OCI-LY7 (cell line): ENCODE results near the gene GLRX5. TPM values are rescaled to one million over a fixed set of nuclear protein-coding genes. Genes with fewer than 3 reads are reported as not detected.

Source experiments
- BruUV-seq: library from RNA; stranded (reverse); fragments of 400-500 nt; replicated peaks from 2 replicates; lab custom pipeline; 2021; lab: Mats Ljungman, UMichigan
- CTCF ChIA-PET: fragments of 300-600 bp; sonication (Branson Sonifier 250); formaldehyde crosslinking; loops from one replicate; lab custom pipeline; 2022; ENCODE audit warnings: antibody characterized with exemption; ENCODE audit not compliant: unreplicated experiment; lab: Charles Lee
- POLR2A ChIA-PET: fragments of 300-600 bp; sonication (Branson Sonifier 250); formaldehyde crosslinking; loops from one replicate; lab custom pipeline; 2022; ENCODE audit warnings: antibody characterized with exemption; lab: Charles Lee
- DNase-seq: peaks from one replicate; pipeline ENCODE4 v3.0.0-alpha.2; 2015; ENCODE audit warnings: low spot score
- H2AFZ ChIP-seq: fragments of 200-600 bp; sonication (generic), shearing (Covaris generic); 2 replicates; pipeline ENCODE4 v1.6.1; 2014; ENCODE audit warnings: mild to moderate bottlenecking, antibody characterized with exemption, low read length, moderate library complexity
- H3K27ac ChIP-seq: fragments of 200-600 bp; sonication (generic); 2 replicates; pipeline ENCODE4 v1.5.1; 2014; ENCODE audit warnings: mixed run types, low read depth, mild to moderate bottlenecking, moderate library complexity, low read length, inconsistent platforms; ENCODE audit not compliant: poor library complexity, severe bottlenecking
- H3K36me3 ChIP-seq: fragments of 200-600 bp; sonication (generic); 2 replicates; pipeline ENCODE4 v1.6.1; 2014; ENCODE audit warnings: mild to moderate bottlenecking, antibody characterized with exemption, low read length, moderate library complexity, mixed read lengths; ENCODE audit not compliant: insufficient read depth
- H3K4me1 ChIP-seq: fragments of 200-600 bp; sonication (generic); 2 replicates; pipeline ENCODE4 v1.5.1; 2014; ENCODE audit warnings: mild to moderate bottlenecking, low read length; ENCODE audit not compliant: insufficient read depth, poor library complexity, severe bottlenecking
- H3K4me2 ChIP-seq: fragments of 200-600 bp; sonication (generic); 2 replicates; pipeline ENCODE4 v1.6.1; 2014; ENCODE audit warnings: mild to moderate bottlenecking, low read length
- H3K4me3 ChIP-seq: fragments of 200-600 bp; sonication (generic); 2 replicates; pipeline ENCODE4 v1.5.1; 2014; ENCODE audit warnings: mild to moderate bottlenecking, low read depth, low read length; ENCODE audit not compliant: poor library complexity, severe bottlenecking
- H3K79me2 ChIP-seq: fragments of 200-600 bp; sonication (generic); 2 replicates; pipeline ENCODE4 v1.6.1; 2016; ENCODE audit warnings: low read depth, mild to moderate bottlenecking, low read length, moderate library complexity, mixed read lengths; ENCODE audit not compliant: insufficient read depth
- H3K9me2 ChIP-seq: fragments of 200-600 bp; sonication (generic); 2 replicates; pipeline ENCODE4 v1.6.1; 2016; ENCODE audit warnings: mild to moderate bottlenecking, low read length, mixed read lengths; ENCODE audit not compliant: insufficient read depth
- H3K9me3 ChIP-seq: fragments of 200-600 bp; sonication (generic); 2 replicates; pipeline ENCODE4 v1.6.1; 2014; ENCODE audit warnings: mild to moderate bottlenecking, mixed run types, low read length, mixed read lengths
- H4K20me1 ChIP-seq: fragments of 200-600 bp; sonication (generic); 2 replicates; pipeline ENCODE4 v1.6.1; 2014; ENCODE audit warnings: mild to moderate bottlenecking, antibody characterized with exemption, low read length, moderate library complexity, mixed read lengths; ENCODE audit not compliant: insufficient read depth
- CTCF ChIP-seq: fragments of 200-600 bp; sonication (generic); conservative IDR thresholded peaks from 2 replicates; pipeline ENCODE4 v1.5.1; 2014; ENCODE audit warnings: mild to moderate bottlenecking, antibody characterized with exemption, low read length, moderate library complexity, mixed read lengths
- EZH2phosphoT487 ChIP-seq: fragments of 200-600 bp; sonication (generic); IDR thresholded peaks from 2 replicates; pipeline ENCODE4 v1.6.1; 2018; ENCODE audit warnings: low read depth, borderline replicate concordance, mild to moderate bottlenecking, mixed run types, antibody characterized with exemption, low read length, moderate library complexity, mixed read lengths
- intact Hi-C: fragments of 100-400 bp; cut with micrococcal nuclease; formaldehyde crosslinking; loops from one replicate; pipeline ENCODE4 v1.10.0; 2022; ENCODE audit not compliant: unreplicated experiment
- total RNA-seq, 2 experiments: library from RNA; depleted of rRNA in 1 of 2; stranded (reverse); fragments of >200 nt in 1 of 2; shearing (Covaris generic) in 1 of 2; gene quantifications; 2 replicates each; pipeline ENCODE4 v1.2.3, GENCODE V29; 2014 to 2022

The GLRX5 gene
- total RNA-seq, 2 experiments from 2014 or later, result 68.2 to 78.4 TPM

GRCh38 chr14:95536671-95537070, 1.8 kb downstream of the GLRX5 start:
- Histone ChIP-seq H2AFZ (no peak overlapping the region), H3K4me3 (peak overlapping the region; percentile 93), H3K9me3 (no peaks in the 10 kb centered on the region), H3K36me3 (peaks cover 17% of the 10 kb centered on the region), H3K79me2 (peaks cover 91% of the 10 kb centered on the region), H4K20me1 (peaks cover 36% of the 10 kb centered on the region; the same call in 1 of the 2 replicates), H3K4me2 (peak overlapping the region; percentile 95), H3K9me2 (no peaks in the 10 kb centered on the region), H3K27ac (no peak overlapping the region), H3K4me1 (peaks cover 34% of the 10 kb centered on the region)
- CTCF ChIA-PET, result no interaction called here
- DNase-seq, result no peak
- TF ChIP-seq CTCF (no peak), EZH2phosphoT487 (no peak)
- BruUV-seq, result no TSS peak
- intact Hi-C loops, result loop anchor here (10.0 kb wide), 1 partner anchor 968 kb away; the partner anchor contains the start of gene PAPOLA
- POLR2A ChIA-PET, result interaction anchor here (0.6 to 2.4 kb wide), 7 partner anchors 10 to 477 kb away, joined by 3 to 10 read pairs (median 3); no protein-coding TSS in a partner anchor

GRCh38 chr14:95537298-95538089, 2.6 kb downstream of the GLRX5 start:
- peak overlapping the region; percentile 95 for H3K4me2 ChIP-seq
- peaks cover 27% of the 10 kb centered on the region for H3K4me1 ChIP-seq
- ChIA-PET CTCF (no interaction called here), POLR2A (interaction anchor here (0.8 to 2.4 kb wide), 6 partner anchors 9 to 162 kb away, joined by 3 to 10 read pairs (median 4); no protein-coding TSS in a partner anchor)
- H3K4me3 ChIP-seq, result peak overlapping the region; percentile 93
- peaks cover 9% of the 10 kb centered on the region for H3K36me3 ChIP-seq
- no peak for TF ChIP-seq EZH2phosphoT487
- intact Hi-C loops, result loop anchor here (10.0 kb wide), 1 partner anchor 967 kb away; the partner anchor contains the start of gene PAPOLA
- H4K20me1 ChIP-seq, result peaks cover 29% of the 10 kb centered on the region; the same call in 1 of the 2 replicates
- no peak for DNase-seq
- H3K79me2 ChIP-seq, result peaks cover 91% of the 10 kb centered on the region
- no peak overlapping the region for H3K27ac ChIP-seq
- H3K9me2 ChIP-seq, result no peaks in the 10 kb centered on the region
- no peaks in the 10 kb centered on the region for H3K9me3 ChIP-seq
- H2AFZ ChIP-seq, result no peak overlapping the region
- TSS peak; percentile 47 for BruUV-seq

- Histone ChIP-seq H4K20me1 (peaks cover 20% of the 10 kb centered on the region; the same call in 1 of the 2 replicates), H3K4me2 (0 out of 2 replicates have a peak overlapping the region, but pooled peaks have one; percentile 4), H3K4me1 (peaks cover 27% of the 10 kb centered on the region), H3K4me3 (no peak overlapping the region), H3K79me2 (peaks cover 85% of the 10 kb centered on the region), H3K27ac (no peak overlapping the region), H3K9me2 (no peaks in the 10 kb centered on the region), H3K9me3 (no peaks in the 10 kb centered on the region), H2AFZ (no peak overlapping the region), H3K36me3 (peaks cover 3% of the 10 kb centered on the region; the same call in 1 of the 2 replicates)
- ChIA-PET CTCF (no interaction called here), POLR2A (interaction anchor here (0.8 to 1.5 kb wide), 2 partner anchors 94 to 101 kb away, joined by 3 to 4 read pairs; no protein-coding TSS in a partner anchor)
- no peak for TF ChIP-seq CTCF
- no peak for TF ChIP-seq EZH2phosphoT487
- intact Hi-C loops, result loop anchor here (10.0 kb wide), 1 partner anchor 966 kb away; the partner anchor contains the start of gene PAPOLA
- no peak for DNase-seq
- BruUV-seq, result no TSS peak
These were observed 4.1 kb downstream of the GLRX5 start for GRCh38 chr14:95538801-95539509.
